ENCODE measurements around the gene DMAP1.

DMAP1 gene

GRCh38 chr1:44217809-44218410, 4.6 kb downstream of the DMAP1 start (continued):
- TF ChIP-seq ZNF548 (tag by site-specific recombination; IDR thresholded peaks at IDR 0.05), result no peak
- 0 out of 2 replicates have a peak, but pooled peaks have one; percentile 28 for TF ChIP-seq ZNF76 (tag by site-specific recombination; IDR thresholded peaks at IDR 0.05; ENCODE audit: borderline replicate concordance, low read depth)
- TF ChIP-seq GLIS1 (tag by site-specific recombination; IDR thresholded peaks at IDR 0.05), result 0 out of 2 replicates have a peak, but pooled peaks have one; percentile 13
- TF ChIP-seq ZNF280C (tag by site-specific recombination; IDR thresholded peaks at IDR 0.05), result no peak
- peak; percentile 43; the same call in 1 of the 2 replicates for TF ChIP-seq SP7 (tag by site-specific recombination; IDR thresholded peaks at IDR 0.05)
- TF ChIP-seq ZNF555 (tag by site-specific recombination; conservative IDR thresholded peaks at IDR 0.05), result no peak
- no peak for TF ChIP-seq ZNF398 (tag by site-specific recombination; IDR thresholded peaks at IDR 0.05)
- TF ChIP-seq ZNF132 (tag by site-specific recombination; IDR thresholded peaks at IDR 0.05; ENCODE audit: borderline replicate concordance), result no peak
- no peak for TF ChIP-seq ZNF362 (tag by site-specific recombination; IDR thresholded peaks at IDR 0.05)
- TF ChIP-seq ZNF518A (tag by site-specific recombination; conservative IDR thresholded peaks at IDR 0.05; ENCODE audit: low read depth), result no peak
- no peak for TF ChIP-seq ZNF248 (tag by site-specific recombination; IDR thresholded peaks at IDR 0.05)
- TF ChIP-seq ZNF37A (tag by site-specific recombination; IDR thresholded peaks at IDR 0.05), result no peak
- TF ChIP-seq ZNF114 (tag by site-specific recombination; IDR thresholded peaks at IDR 0.05), result no peak
- TF ChIP-seq KLF7 (tag by site-specific recombination; IDR thresholded peaks at IDR 0.05; ENCODE audit: borderline replicate concordance), result no peak
- no peak for TF ChIP-seq ZNF274 (IDR thresholded peaks at IDR 0.05; ENCODE audit: low read length)
- TF ChIP-seq ZNF274 (tag by site-specific recombination; IDR thresholded peaks at IDR 0.05; ENCODE audit: borderline replicate concordance), result no peak
- peak; percentile 73 for TF ChIP-seq ZFP69B (tag by site-specific recombination; IDR thresholded peaks at IDR 0.05)
- TF ChIP-seq IKZF3 (tag by site-specific recombination; IDR thresholded peaks at IDR 0.05), result no peak
- 0 out of 2 replicates have a peak, but pooled peaks have one; percentile 30 for TF ChIP-seq ZBTB17 (tag by site-specific recombination; IDR thresholded peaks at IDR 0.05)

Data from HEK293 (cell line).